Activated T-cell treated with anti-CD3 and anti-CD28 coated beads for 24 hours (primary cell): ENCODE data around the gene CARD19.

ENCODE experiments used
- DNase-seq: peaks from one replicate; pipeline ENCODE4 v3.0.0-alpha.2; 2020; ENCODE audit warnings: low read depth

The CARD19 gene, protein sequence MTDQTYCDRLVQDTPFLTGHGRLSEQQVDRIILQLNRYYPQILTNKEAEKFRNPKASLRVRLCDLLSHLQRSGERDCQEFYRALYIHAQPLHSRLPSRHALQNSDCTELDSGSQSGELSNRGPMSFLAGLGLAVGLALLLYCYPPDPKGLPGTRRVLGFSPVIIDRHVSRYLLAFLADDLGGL

DNA sequence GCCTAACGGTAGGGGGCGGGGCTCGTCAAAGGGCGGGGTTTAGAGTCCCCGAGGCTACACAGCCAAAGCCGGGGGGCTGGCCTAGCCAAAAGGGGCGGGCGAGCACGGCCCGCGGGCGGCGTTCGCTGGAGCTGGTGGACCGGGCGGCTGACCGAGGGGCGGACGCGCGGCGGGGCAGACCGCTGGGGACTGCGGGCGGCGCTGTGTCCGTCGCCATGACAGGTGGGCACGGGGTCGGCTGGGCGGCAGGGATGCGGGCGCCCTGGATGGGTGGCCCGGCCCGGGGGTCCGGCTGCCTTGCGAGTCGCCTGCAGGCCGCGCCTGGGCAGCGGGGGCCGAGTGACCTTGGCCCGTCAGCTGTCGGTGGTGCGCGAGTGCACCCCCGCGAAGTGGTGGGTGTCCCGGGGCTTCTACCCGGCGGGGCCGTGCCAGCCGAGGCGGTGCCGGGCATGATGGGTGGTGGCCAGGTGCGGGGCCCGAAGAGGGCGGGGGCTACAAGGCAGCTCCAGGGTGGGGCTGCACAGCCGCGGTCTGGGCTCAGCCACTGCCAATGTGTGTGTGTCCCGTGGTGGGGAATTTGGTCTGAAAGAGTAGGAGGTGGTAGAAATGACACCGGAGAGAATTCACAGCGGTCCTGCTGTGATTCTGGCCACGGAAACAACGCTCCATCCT is at the start of gene CARD19:
Gene CARD19, plus strand, starts transcription at position 87 of the 672 bp plus-strand sequence. Its CDS starts 129 bp downstream, at position 216.
- peak; percentile 39 for DNase-seq

DNA sequence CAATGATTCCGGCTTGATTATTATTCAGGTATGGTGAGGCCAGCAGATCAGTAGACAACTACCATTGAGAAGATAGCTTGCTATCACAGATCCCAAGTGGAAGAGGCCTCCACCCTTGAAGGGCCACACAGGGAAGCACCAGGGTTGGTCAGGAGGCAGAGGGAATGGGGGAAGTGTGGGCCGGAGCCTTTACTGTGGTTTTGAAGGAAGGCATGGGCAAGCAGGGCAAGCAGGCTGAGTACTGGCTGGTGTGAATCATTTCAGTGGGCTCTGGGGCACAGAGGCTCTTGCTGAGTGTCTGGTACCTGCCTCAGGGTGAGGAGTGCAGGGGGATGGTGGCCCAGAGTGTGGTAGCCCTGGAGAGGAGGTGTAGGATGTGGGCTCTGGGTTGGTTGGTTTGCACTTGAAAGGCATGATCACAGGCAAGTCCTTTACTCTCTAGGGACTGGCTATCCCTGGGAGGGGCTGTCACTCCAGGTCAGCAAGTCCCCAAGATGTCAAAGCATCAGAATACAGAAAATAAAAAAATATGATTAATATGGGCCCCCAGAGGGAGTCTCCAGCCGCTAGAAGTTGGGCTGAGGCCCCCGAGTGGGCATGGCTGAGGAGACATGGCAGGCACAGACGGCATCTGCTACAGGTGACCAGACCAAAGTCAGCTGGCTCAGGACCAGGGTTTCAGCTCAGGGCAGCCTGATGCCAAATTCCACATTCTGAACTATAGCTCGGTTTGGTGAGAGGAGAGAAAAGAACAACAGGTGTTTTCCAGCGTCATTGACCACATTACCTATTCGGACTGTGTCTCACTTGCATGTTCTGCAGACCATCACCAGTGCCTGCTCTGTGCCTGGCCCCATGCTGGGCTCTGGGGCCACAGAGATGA is 47.2 kb upstream of the CARD19 start:
- no peak for DNase-seq

DNA sequence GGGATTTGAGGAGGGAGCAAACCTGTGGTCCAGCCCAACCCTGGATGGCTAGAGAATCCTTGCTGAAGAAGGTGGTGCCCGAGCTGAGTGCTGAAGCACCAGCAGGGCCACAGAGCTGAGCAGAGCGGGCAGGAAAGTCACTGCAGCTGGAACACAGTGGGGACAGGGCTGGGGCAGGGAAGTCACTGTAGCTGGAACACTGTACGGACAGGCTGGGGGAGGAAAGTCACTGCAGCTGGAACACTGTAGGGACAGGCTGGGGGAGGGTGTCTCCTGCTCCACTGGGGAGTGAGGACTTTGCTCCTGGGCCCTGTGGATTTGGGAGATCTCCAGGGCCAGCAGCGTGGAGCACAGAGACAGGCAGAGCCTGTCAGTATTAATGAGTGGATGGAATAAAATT is 46.5 kb upstream of the CARD19 start:
- DNase-seq, result no peak

DNA sequence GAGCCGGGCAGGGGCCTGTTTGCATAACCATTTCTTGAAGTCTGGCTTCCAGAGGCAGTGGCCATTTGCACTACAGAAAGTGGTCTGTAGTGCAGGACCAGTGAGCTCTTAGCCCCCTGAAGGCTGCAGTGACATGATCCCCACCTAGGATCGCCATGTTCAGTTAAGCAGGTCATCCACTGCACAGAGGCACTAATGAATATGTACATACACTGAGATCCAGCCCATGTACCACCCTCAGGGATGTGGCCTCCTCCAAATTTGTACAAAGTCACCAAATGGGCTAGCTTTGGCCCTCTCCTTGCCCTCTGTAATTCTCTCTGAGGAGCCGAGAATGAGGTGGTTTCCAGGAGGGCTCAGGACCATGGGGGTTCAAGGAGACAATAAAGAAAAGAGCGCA is 45.8 kb upstream of the CARD19 start:
- DNase-seq, result no peak

DNA sequence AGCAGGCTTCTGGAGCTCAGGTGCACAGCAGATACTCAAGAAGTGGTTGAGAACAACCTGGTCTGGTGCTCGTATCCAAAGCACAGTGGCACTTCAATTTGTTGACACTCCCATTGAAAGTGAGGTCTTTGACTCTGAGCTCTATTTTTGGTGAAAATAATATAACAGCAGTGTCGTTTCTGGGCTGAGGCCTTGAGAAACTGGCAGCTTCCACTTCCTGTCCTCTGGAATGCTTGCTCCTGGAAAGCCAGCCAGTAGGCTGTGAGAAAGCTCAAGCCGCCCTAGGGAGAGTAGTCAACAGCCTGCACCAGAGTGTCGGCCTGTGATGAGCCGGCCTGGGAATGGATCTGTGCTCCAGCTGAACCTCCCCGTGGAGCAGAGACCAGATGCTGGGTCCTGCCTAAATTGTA is 44.3 kb upstream of the CARD19 start:
- no peak for DNase-seq

DNA sequence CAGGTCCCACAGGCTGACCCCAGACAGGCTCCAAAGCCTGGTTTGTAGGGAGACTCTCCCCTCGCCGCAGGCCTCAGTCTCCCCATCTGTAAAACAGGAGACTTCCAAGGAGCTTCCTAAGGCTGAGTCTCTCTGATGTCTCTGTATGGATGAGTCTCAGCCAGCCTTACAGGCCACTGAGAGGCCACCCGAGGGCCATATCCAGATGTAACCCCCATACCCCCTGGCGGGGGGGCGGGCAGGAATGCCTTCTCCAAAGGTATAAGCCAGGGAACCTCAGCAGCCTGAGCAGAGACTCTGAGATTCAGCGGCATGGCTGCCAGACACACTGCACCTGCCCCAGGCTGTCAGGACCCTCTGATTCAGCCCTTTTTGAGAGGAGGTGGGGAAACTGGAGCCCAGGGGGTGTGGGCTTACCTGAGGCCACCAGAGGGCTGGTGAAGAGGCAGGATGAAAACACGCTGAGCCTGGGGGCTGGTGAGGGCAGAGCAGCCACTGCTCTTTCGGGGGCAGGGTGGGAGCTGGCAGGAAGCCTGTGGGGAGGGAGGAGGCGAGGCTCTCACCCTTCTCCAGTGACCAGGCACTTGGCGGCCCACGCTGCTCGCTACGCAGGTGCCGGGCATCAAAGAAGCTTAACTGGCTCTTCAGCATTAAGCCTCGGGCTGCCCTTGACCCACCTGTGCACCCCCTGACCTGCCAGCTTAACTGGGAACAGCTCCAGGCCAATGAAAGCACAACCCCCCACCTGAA is 43.1 kb upstream of the CARD19 start:
- no peak for DNase-seq

DNA sequence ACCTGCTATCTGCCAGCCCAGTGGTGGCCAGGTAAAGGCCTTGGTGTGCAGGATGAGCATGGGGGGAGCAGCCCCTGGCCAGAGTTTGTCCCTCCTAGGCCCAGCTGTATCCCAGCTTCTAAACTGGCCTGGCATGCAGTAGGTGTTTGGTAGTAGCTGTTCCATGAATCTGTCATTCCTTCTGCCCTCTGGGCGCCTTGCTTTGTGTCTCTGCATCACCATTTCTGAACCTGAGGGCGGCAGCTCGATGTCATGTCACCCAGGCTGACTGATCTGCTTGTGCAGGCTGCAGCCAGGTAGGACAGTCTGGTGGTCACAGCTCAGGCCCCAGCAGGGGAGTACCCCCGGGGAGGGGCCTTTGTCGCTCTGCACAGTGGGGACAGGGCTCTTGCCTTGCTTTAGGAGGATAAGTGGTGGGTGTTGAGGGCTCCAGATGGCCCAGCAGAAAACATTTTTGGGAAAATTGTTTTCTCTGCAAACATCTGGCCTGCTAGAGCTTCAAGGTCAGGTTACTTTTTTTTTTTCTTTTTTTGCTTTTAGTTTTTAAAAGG is 42.2 kb upstream of the CARD19 start:
- no peak for DNase-seq

DNA sequence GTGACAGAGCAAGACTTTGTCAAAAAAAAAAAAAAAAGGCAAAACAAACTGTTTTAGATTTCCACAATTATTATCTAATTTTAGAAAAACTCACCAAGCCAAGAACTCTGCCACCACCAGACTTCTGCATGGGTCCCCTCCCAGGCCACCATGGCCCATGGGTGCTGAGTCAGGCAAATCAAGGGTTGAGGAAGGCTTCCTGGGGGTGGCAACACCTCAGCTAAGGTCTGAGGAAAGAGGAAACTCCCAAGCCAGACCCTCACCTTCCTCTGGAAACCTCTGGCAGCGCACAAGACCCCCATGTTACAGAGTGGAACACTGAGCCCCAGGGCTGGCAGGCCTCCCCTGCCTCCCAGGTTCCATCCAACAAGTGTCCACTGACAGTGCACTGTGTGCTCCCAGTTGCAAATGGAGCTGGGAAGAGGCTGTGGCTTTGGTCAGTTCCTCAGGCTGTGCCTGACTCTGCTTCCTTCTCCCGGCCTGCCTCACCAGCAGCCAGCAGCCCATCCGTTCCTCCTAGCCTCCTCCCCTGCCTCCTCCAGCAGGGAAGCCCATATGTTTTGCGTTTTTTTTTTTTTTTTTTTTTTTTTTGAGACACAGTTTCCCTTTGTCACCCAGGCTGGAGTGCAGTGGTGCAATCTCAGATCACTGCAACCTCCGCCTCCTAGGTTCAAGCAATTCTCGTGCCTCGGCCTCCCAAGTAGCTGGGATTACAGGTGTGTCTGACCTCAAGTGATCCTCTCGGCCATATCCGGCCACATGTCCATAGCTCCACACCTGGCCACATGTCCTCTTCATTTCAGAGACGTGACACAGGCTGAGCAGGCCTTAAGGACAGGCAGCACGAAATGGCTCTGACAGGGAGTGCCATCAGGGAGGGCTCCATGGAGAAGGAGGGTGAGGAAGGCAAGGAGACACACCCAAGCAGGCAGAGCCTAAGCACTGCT is 41.0 kb upstream of the CARD19 start:
- DNase-seq, result no peak

DNA sequence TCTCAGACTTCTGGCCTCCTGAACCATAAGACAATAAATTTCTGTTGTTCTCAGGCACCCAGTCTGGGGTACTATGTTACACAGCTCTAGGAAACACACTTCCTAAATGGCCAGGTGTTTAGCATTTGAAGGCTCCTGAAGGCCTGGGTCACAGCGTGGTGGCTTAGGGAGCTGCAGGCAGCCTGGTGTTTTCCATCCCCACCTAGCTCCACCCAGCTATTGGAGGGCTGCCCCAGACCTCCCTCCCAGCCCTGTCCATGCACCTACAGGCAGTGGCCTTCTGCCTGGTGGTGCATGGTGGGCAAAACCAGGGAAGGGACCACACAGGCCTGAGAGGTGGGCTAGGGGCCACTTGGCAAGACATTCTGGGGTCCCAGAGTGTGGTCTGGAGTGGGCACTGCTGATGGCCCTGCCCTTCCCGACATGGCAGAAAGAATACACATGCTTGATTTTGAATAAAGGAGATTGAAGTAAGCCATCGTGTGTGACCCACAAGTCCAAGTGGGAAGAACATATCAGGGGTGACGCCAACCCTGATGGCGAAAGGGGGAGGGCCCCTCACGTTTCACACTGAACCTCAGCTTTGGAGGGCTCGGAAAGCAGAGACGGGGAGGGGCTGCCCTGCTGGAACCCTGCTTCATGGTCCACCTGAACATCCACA is 38.8 kb upstream of the CARD19 start:
- no peak for DNase-seq

DNA sequence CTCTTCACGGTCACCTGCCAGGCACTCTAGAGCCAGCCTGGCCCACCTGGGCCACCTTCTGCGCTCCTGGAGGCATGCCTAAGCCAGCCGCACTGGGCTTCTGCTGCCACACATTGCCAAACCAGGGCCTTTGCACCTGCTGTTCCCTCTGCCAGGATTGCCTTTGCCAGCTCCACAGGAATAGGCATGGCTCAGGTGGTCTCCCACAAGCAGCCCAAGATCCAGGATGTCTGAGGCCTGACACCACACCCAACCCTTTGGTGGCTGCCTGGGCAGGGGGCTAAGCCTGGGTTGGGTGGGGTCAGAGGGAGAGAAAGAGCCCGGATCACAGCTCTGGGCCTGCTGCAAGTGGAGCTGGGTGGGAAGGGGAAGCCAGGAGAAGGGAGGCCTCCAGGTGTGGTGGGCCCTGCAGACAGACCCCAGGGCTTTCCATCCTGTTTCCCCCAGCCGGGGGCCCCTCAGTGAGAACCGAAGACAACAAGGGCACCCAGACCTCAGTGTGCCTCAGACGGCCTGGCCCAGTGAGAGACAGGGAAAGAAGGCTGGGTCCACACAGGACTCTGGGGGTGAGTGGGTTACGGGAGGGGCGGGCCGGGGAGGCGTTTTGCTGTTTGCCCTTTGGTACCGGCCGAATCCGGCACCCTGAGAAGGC is 38.2 kb upstream of the CARD19 start:
- no peak for DNase-seq

DNA sequence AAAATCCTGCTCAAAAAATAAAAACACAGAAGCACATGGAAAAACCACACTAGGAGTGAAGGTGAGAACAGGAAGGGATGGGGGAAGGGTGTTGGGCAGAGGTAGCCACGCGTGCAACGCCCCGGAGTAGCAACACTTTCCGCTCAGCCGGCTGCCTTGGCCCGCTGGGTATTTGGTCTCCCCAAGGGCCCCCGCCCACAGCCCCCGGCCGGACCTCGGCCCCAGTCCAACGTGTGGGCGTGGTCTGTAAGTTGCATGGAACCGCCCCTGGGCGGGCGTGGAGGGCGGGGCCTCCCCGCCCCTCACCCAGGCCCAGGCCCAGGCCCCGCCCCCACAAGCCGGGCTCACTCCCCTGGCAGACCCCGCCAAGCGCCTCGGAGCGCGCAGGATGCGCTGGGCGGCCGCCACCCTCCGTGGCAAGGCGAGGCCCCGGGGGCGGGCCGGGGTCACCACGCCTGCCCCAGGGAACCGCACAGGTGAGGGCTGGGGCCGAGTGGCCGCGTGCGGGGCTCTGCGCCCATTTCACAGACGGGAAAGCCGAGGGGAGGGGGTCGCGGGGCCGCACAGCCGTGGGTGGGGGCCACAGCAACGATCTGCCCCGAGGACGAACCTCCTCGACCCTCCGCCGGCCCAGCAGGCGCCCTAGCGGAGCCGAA is 37.5 kb upstream of the CARD19 start, which contains the start of gene SUSD3:
Gene SUSD3, plus strand, starts transcription at position 347 of the 656 bp plus-strand sequence. Its CDS starts 42 bp downstream, at position 389.
- DNase-seq, result peak; percentile 54

DNA sequence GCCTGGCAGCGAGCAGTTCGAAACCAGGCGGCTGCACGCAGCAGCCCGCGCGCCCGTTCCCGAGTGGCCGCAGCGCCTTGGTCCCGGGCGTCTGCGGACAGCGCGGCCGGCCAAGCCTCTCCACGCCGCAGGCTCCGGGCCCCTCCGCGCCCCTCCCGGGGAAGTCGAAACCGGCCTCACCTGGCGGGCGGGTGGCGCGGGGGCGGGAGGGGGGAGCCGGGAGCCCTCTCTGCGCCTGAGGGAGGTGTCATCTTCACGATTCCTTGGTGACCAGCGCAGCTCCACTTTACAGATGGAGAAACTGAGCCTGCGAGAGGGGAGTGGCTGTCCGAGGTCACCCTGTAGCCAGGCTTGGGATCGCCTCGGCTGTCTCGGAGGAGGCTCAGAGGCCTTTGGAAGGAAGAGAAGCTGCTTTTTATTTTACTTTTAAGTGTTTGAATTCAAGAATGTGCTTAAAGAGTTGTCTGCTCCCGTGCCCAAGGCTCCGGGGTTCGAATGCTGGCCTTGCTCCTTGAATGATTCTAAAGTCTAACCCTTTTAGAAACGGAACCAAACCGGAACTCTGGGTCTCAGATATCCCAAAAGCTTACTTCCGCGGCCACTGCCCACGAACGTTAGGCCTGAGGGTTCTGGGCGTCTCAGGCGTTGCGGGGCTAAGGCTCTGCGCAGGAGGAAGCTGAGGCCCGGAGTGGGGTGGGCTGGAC is 36.9 kb upstream of the CARD19 start:
- DNase-seq, result no peak

DNA sequence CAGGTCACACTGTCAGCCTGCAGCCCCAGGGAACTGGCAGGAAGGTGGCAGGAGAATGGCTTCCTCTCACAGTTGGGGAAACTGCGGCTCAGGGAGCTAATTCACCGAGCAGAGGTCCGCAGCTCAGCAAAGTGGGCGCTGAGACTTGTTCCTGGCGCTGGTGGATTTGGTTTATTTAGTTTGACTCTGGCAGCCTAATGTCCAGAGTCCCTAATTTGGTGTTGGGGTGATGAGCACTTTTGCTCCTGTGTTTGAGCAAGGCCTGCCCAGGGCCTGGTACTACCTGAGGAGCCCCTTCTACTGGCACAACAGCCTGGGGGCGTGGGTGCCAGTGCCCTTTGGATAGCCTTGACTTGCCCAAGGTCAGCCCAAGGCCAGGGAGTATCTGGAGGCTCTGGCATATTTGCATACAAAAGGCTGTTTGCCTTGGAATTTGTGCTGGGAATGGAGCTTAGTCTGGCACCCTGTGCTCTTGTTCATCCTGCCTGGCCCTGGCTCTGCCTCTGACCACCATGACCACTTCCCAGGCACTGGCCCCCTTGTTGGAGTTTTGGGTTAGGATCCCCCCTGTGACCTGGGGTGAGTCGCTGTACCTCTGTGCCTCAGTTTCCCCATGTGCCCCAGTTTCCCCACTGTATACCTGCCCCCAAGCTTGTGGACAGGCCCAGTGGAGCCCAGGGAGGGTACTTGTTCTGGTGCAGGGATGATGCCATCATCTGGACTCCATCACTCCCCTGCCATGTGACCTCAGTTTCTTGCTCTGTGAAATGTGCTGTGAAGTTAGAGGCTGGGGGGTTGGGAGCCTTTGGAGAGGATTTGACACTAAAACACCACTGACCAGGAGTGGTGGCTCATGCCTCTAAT is 36.1 kb upstream of the CARD19 start:
- no peak for DNase-seq

DNA sequence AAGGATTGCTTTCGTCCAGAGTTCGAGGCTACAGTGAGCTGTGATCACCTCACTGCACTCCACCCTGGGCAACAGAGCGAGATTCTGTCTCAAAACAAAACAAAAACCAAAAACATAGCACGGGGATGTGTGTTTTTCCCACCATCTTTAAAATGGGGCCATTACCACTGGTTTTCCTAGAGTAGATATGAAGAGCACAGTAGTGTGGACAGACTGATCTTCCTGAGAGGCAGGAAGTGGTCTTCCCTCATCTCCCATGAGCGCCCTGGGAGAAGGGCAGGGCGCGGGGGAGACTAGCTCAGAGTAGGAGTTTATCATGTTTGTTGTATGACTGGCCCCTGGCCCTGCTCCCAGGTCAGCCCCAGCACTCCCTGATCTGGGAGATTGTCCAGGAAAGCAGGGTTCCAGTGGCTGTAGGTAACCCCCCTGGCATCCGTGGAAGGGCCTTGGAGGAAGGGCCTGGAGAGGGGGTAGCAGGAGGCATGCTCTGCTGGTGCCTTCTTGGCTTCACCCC is 35.2 kb upstream of the CARD19 start:
- no peak for DNase-seq

DNA sequence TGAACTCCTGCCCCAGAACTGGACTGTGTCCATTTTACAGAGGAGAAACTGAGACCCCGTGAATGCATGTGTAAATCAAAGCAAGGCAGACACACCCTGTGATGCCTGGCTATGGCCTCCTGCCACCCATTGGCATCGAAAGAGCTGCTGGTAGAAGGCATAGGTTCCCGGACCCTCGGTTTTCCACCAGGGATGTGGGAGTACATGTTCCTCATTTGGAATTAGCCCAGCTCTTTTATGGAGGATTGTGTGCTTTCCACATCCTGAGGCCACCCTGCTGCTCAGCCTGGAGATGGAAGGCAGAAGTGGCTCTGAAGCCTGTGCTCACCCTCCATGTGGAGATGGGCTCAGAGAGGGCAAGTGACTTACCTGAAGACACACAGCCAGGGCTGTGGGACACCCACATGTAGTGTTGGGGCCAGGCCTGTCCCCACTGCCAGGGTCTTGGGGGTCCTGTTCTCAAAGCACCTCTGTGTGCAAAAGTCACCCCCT is 34.7 kb upstream of the CARD19 start:
- DNase-seq, result no peak

DNA sequence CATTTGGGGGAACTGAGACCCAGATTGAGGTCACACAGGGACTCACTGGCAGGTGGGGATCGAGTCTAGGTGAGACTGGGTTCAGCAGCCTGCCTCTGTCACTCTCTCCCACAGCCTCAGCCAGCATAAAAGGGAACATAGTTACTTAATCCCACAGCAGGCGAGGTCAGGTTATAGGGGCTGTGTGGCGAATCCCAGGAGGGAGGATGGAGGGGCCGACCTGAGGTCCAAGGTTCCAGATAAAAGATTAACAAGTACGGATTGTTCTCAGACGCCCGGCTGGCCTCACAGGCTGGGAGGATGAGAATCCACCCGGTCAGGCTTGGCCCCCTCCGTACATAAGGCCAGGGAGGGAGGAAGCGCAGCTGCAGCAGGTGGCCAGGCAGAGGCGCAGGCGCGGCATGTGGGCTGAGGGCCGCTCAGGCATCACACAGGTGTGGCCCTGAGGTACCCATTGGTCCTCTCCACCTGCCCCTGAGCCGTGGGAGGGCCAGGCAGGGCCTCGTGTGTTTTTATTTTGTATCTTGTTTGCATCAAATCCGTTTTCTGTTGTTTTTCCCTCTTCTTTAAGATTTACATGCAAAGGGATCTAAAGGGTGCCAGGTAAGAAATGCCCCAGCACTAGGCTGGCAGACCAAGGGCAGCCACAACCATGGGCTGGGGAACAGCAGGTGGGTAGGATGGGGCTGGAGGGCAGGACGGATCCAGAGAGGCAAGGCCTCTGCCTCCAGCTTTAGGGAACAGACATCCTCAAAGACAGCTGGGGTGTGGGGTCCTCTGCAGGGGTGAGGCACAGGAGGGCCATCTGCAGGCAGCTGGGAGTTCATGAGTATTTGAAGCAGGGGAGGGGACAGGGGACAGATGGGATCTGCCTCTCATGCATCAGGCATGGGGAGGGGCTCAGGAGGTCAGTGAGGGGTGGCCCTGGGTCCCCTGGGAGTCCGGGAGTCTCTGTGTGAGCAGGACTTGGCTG is 33.9 kb upstream of the CARD19 start:
- no peak for DNase-seq
